GM15510 (cell line): ENCODE measurements around the gene IFNAR1.

Experiments used
- POLR2A ChIP-seq: IDR thresholded peaks from 3 replicates; pipeline ENCODE4 v1.6.1; 2011; ENCODE audit warnings: borderline replicate concordance; ENCODE audit not compliant: insufficient read length; ENCODE audit errors: extremely low read depth

IFNAR1 gene

DNA sequence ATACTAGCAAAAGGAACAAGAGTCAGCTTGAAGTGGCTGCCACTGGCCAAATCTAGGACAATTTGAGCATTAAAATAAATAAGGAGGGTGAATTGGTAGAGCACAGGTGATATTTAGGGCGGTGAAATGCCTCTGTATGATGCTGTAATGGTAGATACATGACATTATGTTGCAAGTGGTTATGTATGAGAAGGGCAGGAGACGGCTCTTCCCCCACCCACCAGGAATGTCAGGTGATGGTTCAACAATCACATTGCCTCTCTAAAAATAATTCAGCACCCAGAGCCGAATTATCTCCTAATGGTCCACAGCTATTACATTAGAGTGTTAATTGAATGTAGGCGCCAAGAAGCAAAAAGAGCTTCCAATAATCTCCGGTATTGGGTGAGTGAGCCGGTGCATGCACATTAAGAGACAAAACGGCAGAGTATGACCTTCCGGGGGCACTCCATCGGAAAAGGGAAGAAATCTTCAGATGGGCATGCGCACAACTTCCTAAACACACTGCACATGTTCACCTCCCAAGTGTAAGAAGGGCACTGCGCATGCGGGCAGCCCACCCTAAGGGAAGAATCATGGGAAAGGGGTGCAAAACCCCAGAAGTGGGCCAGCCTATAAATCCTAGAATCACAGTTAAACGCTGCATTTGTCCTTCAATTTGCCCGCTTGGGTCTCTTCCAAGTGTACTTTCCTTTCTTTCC lies 6.8 kb upstream of the IFNAR1 start:
- TF ChIP-seq POLR2A, result no peak

DNA sequence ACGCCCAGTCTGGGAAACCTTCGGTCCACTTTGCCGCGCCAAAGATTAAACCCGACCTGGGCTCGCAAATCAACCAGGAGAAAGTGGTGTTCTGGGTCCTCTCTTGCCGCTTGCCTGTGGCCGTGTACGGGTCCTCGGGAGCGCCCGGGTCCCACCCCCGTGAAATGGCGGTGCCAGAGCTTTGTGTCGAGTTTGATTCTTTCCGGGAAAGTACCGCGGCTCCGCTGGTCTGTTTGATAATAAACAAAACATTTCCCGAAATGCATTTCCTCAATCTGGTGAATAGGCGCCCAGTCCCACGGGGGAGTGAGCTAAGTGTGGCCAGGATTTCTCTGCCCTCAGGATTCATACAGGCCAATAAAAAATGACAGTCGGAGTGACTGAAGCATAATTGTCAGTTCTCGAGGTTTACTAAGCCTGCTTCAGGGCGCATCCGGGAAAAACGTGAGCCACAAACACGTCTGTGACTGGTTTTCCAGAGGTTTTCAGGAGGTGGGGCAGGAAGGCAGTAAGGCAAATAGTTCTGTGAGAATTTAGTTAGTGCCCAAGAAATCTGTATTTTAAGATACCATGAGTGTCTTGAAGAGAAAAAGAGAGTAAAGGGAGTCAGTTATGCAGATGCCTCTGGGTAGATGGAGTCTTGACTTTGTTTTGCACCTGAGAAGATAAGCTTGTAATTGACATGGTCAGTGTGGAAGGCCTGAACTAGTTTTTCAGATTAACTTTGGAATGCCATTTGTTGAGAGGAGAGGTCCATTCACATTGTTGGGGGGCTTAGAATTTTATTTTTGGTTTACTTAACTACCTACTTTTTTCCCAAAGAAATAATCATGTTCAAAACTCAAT lies 675 bp downstream of the IFNAR1 start:
- no peak for TF ChIP-seq POLR2A

DNA sequence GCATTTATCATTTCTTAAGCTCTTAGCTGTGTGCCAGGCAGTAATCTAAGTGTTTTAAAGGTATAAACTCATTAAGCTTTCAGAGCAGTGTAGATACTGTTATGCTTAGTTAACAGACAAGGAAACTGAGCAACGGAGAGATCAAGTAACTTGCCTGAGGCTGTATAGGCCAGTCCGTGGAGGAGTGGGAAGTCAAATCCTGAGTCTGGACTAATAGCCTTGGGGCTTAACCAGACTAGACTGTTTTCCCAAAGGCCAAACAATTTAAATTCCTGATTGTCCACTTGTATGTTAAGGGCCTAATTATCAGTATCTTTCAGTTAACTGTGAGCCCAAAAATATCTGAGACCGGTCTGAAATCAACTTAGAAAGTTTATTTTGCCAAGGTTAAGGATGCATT lies 2.6 kb downstream of the IFNAR1 start:
- no peak for TF ChIP-seq POLR2A

DNA sequence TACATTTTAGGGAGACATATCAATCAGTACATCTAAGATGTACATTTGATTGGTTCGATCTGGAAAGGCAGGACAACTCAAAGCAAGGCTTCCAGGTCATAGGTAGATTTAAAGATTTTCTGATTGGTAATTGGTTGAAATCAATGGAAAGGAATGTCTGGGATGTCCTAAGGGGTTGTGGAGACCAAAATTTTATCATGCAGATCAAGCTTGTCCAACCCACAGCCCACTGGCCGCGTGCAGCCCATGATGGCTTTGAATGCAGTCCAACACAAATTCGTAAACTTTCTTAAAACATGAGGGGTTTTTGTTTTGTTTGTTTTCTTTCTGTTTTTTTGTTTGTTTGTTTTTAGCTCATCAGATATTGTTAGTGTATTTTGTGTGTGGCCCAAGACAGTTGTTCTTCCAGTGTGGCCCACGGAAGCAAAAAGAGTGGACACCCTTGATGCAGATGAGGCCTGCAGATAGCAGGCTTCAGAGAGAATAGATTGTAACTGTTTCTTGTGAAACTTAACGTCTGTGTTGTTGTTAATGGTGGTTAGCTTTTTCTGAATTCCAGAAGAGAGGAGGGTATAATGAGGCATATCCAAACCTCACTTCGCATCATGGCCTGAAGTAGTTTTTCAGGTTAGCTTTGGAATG lies 3.1 kb downstream of the IFNAR1 start:
- no peak for TF ChIP-seq POLR2A

DNA sequence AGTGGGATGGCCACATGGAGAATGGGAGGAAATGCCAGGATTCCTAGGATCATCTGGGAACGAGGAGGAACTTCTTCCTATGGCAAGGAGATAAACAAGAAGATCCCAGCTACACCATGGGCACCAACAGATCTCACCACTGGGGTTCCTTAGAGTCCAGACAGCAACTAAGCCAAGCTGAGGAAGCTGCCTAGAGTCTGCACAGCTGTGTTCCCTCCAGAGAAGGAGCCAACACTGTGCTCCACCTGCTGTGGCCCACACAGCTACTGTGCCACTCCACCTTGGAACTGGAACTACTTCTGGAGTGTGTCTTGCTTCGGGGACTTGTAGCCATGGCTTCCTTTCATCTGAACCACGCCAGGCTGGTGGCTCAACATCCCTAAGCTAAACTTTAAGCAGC lies 6.0 kb downstream of the IFNAR1 start:
- TF ChIP-seq POLR2A, result no peak

DNA sequence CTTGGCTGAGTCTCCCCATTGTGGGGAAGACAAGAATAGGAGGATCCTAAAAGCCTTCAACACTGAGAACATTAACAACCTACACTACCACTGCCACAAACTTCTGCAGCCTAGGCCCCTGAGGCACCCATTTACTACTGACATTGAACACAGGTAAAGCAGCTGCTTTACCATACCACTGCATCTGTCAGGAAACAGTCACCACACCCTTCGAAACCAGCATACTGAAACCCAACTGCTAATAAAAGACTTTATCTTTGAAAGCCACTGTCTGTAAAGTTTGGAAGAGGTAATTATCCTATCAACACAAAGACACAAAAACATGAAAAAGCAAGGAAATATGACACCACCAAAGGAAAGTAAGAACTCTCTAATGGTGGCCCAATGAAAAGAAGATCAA lies 7.4 kb downstream of the IFNAR1 start:
- no peak for TF ChIP-seq POLR2A

DNA sequence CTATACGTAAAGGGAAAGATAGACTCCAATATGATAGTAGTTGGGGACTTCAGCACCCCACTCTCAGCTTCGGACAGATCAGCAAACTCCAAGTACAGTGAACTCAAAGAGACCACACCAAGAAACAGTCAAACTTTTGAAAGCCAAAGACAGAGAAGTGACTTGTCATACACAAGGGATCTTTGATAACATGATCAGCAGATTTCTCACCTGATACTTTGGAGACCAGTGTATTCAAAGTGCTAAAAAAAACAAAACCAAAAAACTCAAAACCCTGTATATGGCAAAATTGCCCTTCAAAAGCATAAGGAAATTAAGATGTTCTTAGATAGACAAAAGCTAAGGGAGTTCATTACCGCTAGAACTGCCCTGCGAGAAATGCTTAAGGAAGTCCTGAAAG lies 9.4 kb downstream of the IFNAR1 start:
- no peak for TF ChIP-seq POLR2A

DNA sequence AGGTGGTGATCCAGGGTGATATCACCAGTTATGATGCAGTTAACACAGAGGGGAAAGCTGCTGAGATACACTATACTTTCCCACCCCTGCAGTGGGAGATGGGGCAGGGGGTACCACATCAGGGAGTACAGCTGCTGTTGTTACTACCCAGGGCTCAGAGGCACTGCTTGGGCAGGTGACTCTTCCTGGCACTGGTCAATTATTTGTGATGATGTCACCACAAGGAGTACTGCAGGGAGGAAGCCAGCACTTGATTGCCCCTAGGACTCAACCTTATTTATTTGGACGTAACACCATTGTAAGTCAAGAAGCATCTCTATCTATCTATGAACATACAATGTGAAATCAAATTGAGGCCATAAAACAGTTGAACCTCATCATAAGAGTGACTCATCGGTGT lies 10.1 kb downstream of the IFNAR1 start:
- no peak for TF ChIP-seq POLR2A

DNA sequence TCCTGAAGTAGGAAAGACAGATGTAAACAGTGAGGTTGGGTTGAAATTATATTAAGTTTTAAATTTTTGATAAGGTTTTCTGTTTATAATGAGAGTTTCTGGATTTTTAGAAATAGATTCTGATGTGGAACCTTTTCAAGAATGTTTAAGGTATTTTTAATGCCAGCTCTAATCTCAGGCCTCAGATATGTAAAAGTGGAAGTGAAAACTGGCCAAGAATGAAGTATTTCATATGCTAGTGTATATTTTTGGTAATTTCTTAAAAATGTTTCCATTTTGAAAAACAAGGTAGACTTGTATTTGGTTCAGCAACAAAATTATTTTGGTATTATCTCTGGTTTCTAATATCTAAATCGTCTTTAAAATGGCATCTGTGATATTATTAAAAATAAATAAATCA lies 14.4 kb downstream of the IFNAR1 start:
- no peak for TF ChIP-seq POLR2A

DNA sequence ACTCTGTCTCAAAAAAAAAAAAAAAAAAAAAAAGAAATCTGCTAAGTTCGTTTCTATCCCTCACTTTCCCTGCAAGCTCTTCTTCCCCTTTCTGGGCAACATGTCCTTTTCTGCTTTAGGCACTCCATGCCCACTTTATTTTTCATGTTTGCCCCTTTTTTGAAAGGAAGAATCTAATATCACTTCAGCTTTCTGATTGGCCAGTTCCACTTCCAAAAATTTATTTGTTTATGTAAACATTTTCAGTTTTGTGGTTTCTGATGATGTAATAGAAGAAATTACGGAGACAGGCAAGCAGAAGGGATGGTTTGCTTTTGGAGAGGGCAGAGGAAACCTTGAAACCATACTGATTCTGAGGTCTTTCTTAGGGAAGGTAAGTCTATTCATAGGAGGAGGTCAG lies 15.1 kb downstream of the IFNAR1 start:
- no peak for TF ChIP-seq POLR2A

DNA sequence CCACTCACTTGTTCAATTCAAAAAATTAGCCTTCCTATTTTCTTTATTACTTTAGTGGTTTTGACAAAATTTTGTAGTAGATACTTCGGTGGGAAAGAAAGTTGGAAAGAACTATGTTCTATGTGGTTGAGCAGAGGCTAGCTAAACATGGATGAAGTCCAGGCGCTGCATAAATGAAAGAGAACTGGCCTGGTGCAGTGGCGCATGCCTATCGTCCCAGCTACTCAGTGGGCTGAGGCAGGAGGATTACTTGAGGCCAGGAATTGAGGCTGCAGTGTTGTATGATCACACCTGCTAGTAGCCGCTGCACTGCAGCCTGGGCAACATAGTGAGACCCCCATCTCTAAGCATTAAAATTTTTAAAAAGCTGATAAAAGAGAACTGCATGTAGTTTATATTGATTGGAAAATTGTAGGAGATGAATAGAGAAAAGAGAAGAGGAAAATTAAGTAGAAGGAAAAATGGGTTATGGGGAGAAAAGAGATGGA lies 21.0 kb downstream of the IFNAR1 start:
- TF ChIP-seq POLR2A, result no peak

DNA sequence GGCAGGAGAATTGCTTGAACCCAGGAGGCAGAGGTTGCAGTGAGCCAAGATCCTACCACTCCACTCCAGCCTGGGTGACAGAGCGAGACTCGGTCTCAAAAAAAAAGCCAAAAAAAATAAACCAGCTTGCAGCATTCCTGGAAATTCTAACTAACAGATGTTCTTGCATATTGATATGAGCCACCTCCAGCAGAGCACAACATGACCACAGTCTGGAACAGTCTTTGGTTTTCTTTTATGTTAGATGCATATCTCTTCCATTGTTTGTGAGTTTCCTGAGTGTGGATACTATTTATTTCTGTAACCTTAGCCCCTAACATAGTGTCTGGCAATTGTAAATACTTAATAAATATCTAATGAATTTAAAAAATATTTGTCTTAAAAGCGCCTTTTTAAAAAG lies 23.9 kb downstream of the IFNAR1 start:
- no peak for TF ChIP-seq POLR2A

DNA sequence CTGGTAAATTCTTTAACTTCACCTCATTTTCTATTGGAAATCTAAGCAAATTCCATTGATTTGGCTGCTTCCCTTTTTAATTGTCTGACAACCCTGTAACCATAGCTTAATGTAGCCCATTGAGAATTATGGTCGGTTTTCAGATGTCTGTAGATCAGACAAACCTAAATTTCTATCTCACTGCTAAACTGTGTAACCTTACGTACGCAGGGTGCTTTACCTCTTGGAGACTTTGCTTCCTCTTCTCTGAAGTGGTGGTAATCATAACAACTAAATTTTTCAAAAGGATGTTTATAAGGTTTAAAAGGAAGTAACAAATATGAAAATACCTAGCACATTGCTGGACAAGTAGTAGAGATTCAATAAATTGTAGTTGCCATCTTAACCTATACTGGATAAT lies 25.9 kb downstream of the IFNAR1 start:
- TF ChIP-seq POLR2A, result no peak

DNA sequence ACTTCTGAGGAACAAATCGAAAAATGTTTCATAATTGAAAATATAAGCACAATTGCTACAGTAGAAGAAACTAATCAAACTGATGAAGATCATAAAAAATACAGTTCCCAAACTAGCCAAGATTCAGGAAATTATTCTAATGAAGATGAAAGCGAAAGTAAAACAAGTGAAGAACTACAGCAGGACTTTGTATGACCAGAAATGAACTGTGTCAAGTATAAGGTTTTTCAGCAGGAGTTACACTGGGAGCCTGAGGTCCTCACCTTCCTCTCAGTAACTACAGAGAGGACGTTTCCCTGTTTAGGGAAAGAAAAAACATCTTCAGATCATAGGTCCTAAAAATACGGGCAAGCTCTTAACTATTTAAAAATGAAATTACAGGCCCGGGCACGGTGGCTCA lies 30.6 kb downstream of the IFNAR1 start:
- no peak for TF ChIP-seq POLR2A

DNA sequence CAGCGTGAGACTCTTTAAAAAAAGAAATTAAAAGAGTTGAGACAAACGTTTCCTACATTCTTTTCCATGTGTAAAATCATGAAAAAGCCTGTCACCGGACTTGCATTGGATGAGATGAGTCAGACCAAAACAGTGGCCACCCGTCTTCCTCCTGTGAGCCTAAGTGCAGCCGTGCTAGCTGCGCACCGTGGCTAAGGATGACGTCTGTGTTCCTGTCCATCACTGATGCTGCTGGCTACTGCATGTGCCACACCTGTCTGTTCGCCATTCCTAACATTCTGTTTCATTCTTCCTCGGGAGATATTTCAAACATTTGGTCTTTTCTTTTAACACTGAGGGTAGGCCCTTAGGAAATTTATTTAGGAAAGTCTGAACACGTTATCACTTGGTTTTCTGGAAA lies 31.2 kb downstream of the IFNAR1 start:
- TF ChIP-seq POLR2A, result no peak
